ENCODE measurements around the gene RAX2.
"Not testable (repeated sequence)": the region's sequence is repeated elsewhere in the genome, so short reads cannot be mapped to it uniquely, and the experiment has no call there.

The RAX2 gene

GRCh38 chr19:3778104-3778867 lies 6.3 kb upstream of the RAX2 start:
- no peak for DNase-seq (ENCODE audit: low spot score)

- DNase-seq (ENCODE audit: low spot score) = no peak
Observed at GRCh38 chr19:3776479-3777040, 4.5 kb upstream of the RAX2 start.

- DNase-seq (ENCODE audit: low spot score) = no peak
Observed at GRCh38 chr19:3775831-3776230, 3.8 kb upstream of the RAX2 start.

GRCh38 chr19:3775374-3775711 lies 3.3 kb upstream of the RAX2 start:
- no peak for DNase-seq (ENCODE audit: low spot score)

GRCh38 chr19:3774621-3775373 lies 2.8 kb upstream of the RAX2 start:
- no peak for DNase-seq (ENCODE audit: low spot score)

- DNase-seq (ENCODE audit: low spot score) = no peak
Observed at GRCh38 chr19:3773814-3774515, 1.9 kb upstream of the RAX2 start.

- no peak for DNase-seq (ENCODE audit: low spot score)
Observed at GRCh38 chr19:3771000-3771905, 775 bp downstream of the RAX2 start.

- DNase-seq (ENCODE audit: low spot score) = peak; percentile 50
Observed at GRCh38 chr19:3770136-3770999, 1.7 kb downstream of the RAX2 start.

GRCh38 chr19:3769494-3769893 lies 2.5 kb downstream of the RAX2 start:
- DNase-seq (ENCODE audit: low spot score) = no peak

GRCh38 chr19:3768748-3769099 lies 3.3 kb downstream of the RAX2 start:
- no peak for DNase-seq (ENCODE audit: low spot score)

GRCh38 chr19:3768015-3768747 lies 3.8 kb downstream of the RAX2 start:
- DNase-seq (ENCODE audit: low spot score) = peak; percentile 84

- DNase-seq (ENCODE audit: low spot score) = no peak
Observed at GRCh38 chr19:3767050-3767449, 5.0 kb downstream of the RAX2 start.

- no peak for DNase-seq (ENCODE audit: low spot score)
Observed at GRCh38 chr19:3766520-3766919, 5.5 kb downstream of the RAX2 start.

GRCh38 chr19:3765757-3766156 lies 6.3 kb downstream of the RAX2 start:
- DNase-seq (ENCODE audit: low spot score) = not testable (repeated sequence)

- DNase-seq (ENCODE audit: low spot score) = no peak
Observed at GRCh38 chr19:3765121-3765520, 6.9 kb downstream of the RAX2 start.

GRCh38 chr19:3762501-3763459 lies 9.2 kb downstream of the RAX2 start, which contains the start of gene MRPL54:
Gene MRPL54 (plus strand): TSS chr19:3762682. CDS start chr19:3762701, 19 bp downstream.
- peak; percentile 99 for DNase-seq (ENCODE audit: low spot score)

- DNase-seq (ENCODE audit: low spot score) = no peak
Observed at GRCh38 chr19:3762130-3762473, 9.9 kb downstream of the RAX2 start.

- peak; percentile 97 for DNase-seq (ENCODE audit: low spot score)
Observed at GRCh38 chr19:3761382-3762129, 10.5 kb downstream of the RAX2 start, which contains the start of gene APBA3. Gene APBA3 (minus strand): TSS chr19:3761692. CDS start chr19:3760264, 1,428 bp downstream.

Measured in D341Med (cell line).